ENCODE results near the gene PFKFB4.

Gene PFKFB4

GRCh38 chr3:48556796-48557626 is at the start of gene PFKFB4:
TSS of gene PFKFB4 (minus strand) at chr3:48556803. CDS start at chr3:48556777, 26 bp downstream.
- peak; percentile 99 for DNase-seq (ENCODE audit: low read depth)

GRCh38 chr3:48601622-48601994 is 45.0 kb upstream of the PFKFB4 start:
- DNase-seq (ENCODE audit: low read depth): no peak

GRCh38 chr3:48600711-48601621 is 44.4 kb upstream of the PFKFB4 start:
- DNase-seq (ENCODE audit: low read depth): no peak

- DNase-seq (ENCODE audit: low read depth): no peak
Observed at GRCh38 chr3:48599509-48600285, 43.1 kb upstream of the PFKFB4 start.

- no peak for DNase-seq (ENCODE audit: low read depth)
Observed at GRCh38 chr3:48599077-48599501, 42.5 kb upstream of the PFKFB4 start.

GRCh38 chr3:48598323-48599076 is 41.9 kb upstream of the PFKFB4 start:
- no peak for DNase-seq (ENCODE audit: low read depth)

- no peak for DNase-seq (ENCODE audit: low read depth)
Observed at GRCh38 chr3:48597408-48597800, 40.8 kb upstream of the PFKFB4 start.

- no peak for DNase-seq (ENCODE audit: low read depth)
Observed at GRCh38 chr3:48596676-48597407, 40.2 kb upstream of the PFKFB4 start.

GRCh38 chr3:48596157-48596556 is 39.6 kb upstream of the PFKFB4 start:
- DNase-seq (ENCODE audit: low read depth): no peak

GRCh38 chr3:48595526-48596121 is 39.0 kb upstream of the PFKFB4 start:
- no peak for DNase-seq (ENCODE audit: low read depth)

GRCh38 chr3:48595075-48595525 is 38.5 kb upstream of the PFKFB4 start, which contains the start of gene COL7A1:
TSS of gene COL7A1 (minus strand) at chr3:48595329. CDS start at chr3:48595159, 170 bp downstream.
- DNase-seq (ENCODE audit: low read depth): no peak

- DNase-seq (ENCODE audit: low read depth): no peak
Observed at GRCh38 chr3:48594417-48595049, 37.9 kb upstream of the PFKFB4 start.

- no peak for DNase-seq (ENCODE audit: low read depth)
Observed at GRCh38 chr3:48593337-48593736, 36.7 kb upstream of the PFKFB4 start.

- DNase-seq (ENCODE audit: low read depth): no peak
Observed at GRCh38 chr3:48592519-48593087, 36.0 kb upstream of the PFKFB4 start.

- DNase-seq (ENCODE audit: low read depth): no peak
Observed at GRCh38 chr3:48591886-48592518, 35.4 kb upstream of the PFKFB4 start.

- DNase-seq (ENCODE audit: low read depth): no peak
Observed at GRCh38 chr3:48591436-48591835, 34.8 kb upstream of the PFKFB4 start.

GRCh38 chr3:48588230-48588629 is 31.6 kb upstream of the PFKFB4 start:
- DNase-seq (ENCODE audit: low read depth): no peak

GRCh38 chr3:48587686-48588085 is 31.1 kb upstream of the PFKFB4 start:
- DNase-seq (ENCODE audit: low read depth): no peak

GRCh38 chr3:48585411-48585810 is 28.8 kb upstream of the PFKFB4 start:
- DNase-seq (ENCODE audit: low read depth): no peak

All from stimulated activated CD8-positive, alpha-beta memory T cell treated with anti-CD3 and anti-CD28 coated beads, Interleukin-15, amount 100 ng/mL, for 1 hour (primary cell).